Left forelimb (tissue), 1 donor: ENCODE measurements around the gene STS.

ENCODE experiments used
- DNase-seq: peaks from one replicate; pipeline ENCODE4 v3.0.0-alpha.2; 2018; ENCODE audit warnings: low spot score

The STS gene

GRCh38 chrX:7188672-7189071 lies 41.2 kb downstream of the STS start:
- no peak for DNase-seq

- DNase-seq, result no peak
Observed at GRCh38 chrX:7190157-7190556, 42.6 kb downstream of the STS start.

GRCh38 chrX:7191681-7192110 lies 44.2 kb downstream of the STS start:
- DNase-seq, result no peak

- DNase-seq, result no peak
Observed at GRCh38 chrX:7192871-7193270, 45.4 kb downstream of the STS start.

GRCh38 chrX:7194606-7195005 lies 47.1 kb downstream of the STS start:
- no peak for DNase-seq
